Measurements from ENCODE around the gene TMEM147. TPM values are rescaled to one million over a fixed set of nuclear protein-coding genes. Genes with fewer than 3 reads are reported as not detected.
"Not testable (repeated sequence)": the region's sequence is repeated elsewhere in the genome, so short reads cannot be mapped to it uniquely, and the experiment has no call there.

Gene TMEM147
- total and polyA plus RNA-seq, 4 donors, result 18.1 to 97.4 (median 44.7) TPM

- no peak for TF ChIP-seq HNF4A (conservative IDR thresholded peaks at IDR 0.05)
- no peak for TF ChIP-seq ZBTB33 (IDR thresholded peaks at IDR 0.05)
- Histone ChIP-seq H3K4me1 (ENCODE audit: control insufficient read depth in 4 of 4, insufficient read depth in 4 of 4, low read length in 3 of 4) (no peaks in the 10 kb centered on the region), H3K27ac (ENCODE audit: low read depth in 1 of 2, low read length in 2 of 2) (no peak within 1 kb of the TSS), H3K4me3 (ENCODE audit: low read depth in 1 of 3, low read length in 3 of 3) (no peak within 1 kb of the TSS), H3K9me3 (ENCODE audit: control insufficient read depth in 4 of 4, low read length in 3 of 4) (no peaks in the 10 kb centered on the region), H3K36me3 (ENCODE audit: control insufficient read depth in 4 of 4, insufficient read depth in 3 of 4, low read depth in 1 of 4, low read length in 3 of 4) (no peaks in the 10 kb centered on the region), H3K9ac (ENCODE audit: low read depth in 1 of 2, low read length in 2 of 2) (no peak within 1 kb of the TSS), H3K27me3 (ENCODE audit: control insufficient read depth in 4 of 4, insufficient read depth in 4 of 4, low read length in 3 of 4) (no peaks in the 10 kb centered on the region)
- no peak for DNase-seq (ENCODE audit: low spot score)
- 41% methylated on average over 16 of the region's 16 CpGs for WGBS
These were observed 40.4 kb downstream of the TMEM147 start, which contains the start of gene PMIS2 for GRCh38 chr19:35585848-35586247. Gene PMIS2, plus strand, starts transcription at chr19:35586173. Its CDS starts 87 bp downstream, at chr19:35586260.

DNA sequence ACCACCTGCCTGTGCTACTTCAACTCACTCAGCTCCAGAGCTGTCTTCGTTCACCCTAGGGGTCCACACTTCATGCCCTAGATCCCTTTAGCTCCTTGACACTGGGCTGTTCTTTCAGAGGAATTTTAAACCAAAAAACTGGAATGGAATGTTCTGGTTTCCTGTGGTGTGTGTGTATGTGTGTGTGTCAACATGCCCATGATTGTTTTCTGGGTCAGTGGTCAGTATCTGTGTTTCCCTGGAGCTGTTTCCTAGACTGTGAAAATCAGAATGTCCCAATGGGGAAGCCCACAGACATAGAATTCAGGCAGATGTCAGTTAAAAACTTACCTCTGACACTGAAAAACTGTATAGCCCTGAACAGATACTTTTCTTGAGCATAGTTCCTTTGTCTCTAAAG, 41.9 kb downstream of the TMEM147 start:
- WGBS, result 32% methylated on average over 1 of the region's 1 CpG
- TF ChIP-seq ZBTB33 (IDR thresholded peaks at IDR 0.05) (no peak), ATF3 (IDR thresholded peaks at IDR 0.05) (no peak), HNF4A (conservative IDR thresholded peaks at IDR 0.05) (no peak), SP1 (IDR thresholded peaks at IDR 0.05) (no peak)

GRCh38 chr19:35590875-35591274, 45.4 kb downstream of the TMEM147 start:
- Histone ChIP-seq H3K36me3 (ENCODE audit: control insufficient read depth in 4 of 4, insufficient read depth in 3 of 4, low read depth in 1 of 4, low read length in 3 of 4) (no peaks in the 10 kb centered on the region), H3K9me3 (ENCODE audit: control insufficient read depth in 4 of 4, low read length in 3 of 4) (no peaks in the 10 kb centered on the region), H3K27ac (ENCODE audit: low read depth in 1 of 2, low read length in 2 of 2) (no peak overlapping the region), H3K4me3 (ENCODE audit: low read depth in 1 of 3, low read length in 3 of 3) (no peak overlapping the region), H3K4me1 (ENCODE audit: control insufficient read depth in 4 of 4, insufficient read depth in 4 of 4, low read length in 3 of 4) (no peaks in the 10 kb centered on the region), H3K9ac (ENCODE audit: low read depth in 1 of 2, low read length in 2 of 2) (no peak overlapping the region), H3K27me3 (ENCODE audit: control insufficient read depth in 4 of 4, insufficient read depth in 4 of 4, low read length in 3 of 4) (no peaks in the 10 kb centered on the region)
- 92% methylated on average over 3 of the region's 3 CpGs for WGBS
- no peak for TF ChIP-seq TAF1 (conservative IDR thresholded peaks at IDR 0.05)
- no peak for TF ChIP-seq JUND (IDR thresholded peaks at IDR 0.05)
- DNase-seq (ENCODE audit: low spot score), result no peak

More for the DNA sequence above, 41.9 kb downstream of the TMEM147 start:
- H3K4me1 ChIP-seq (ENCODE audit: control insufficient read depth in 4 of 4, insufficient read depth in 4 of 4, low read length in 3 of 4), result no peaks in the 10 kb centered on the region
- no peak overlapping the region for H3K4me3 ChIP-seq (ENCODE audit: low read depth in 1 of 3, low read length in 3 of 3)
- no peak for DNase-seq (ENCODE audit: low spot score)
- no peaks in the 10 kb centered on the region for H3K36me3 ChIP-seq (ENCODE audit: control insufficient read depth in 4 of 4, insufficient read depth in 3 of 4, low read depth in 1 of 4, low read length in 3 of 4)
- H3K9ac ChIP-seq (ENCODE audit: low read depth in 1 of 2, low read length in 2 of 2), result no peak overlapping the region
- H3K27me3 ChIP-seq (ENCODE audit: control insufficient read depth in 4 of 4, insufficient read depth in 4 of 4, low read length in 3 of 4), result no peaks in the 10 kb centered on the region
- H3K9me3 ChIP-seq (ENCODE audit: control insufficient read depth in 4 of 4, low read length in 3 of 4), result no peaks in the 10 kb centered on the region
- no peak overlapping the region for H3K27ac ChIP-seq (ENCODE audit: low read depth in 1 of 2, low read length in 2 of 2)

DNA sequence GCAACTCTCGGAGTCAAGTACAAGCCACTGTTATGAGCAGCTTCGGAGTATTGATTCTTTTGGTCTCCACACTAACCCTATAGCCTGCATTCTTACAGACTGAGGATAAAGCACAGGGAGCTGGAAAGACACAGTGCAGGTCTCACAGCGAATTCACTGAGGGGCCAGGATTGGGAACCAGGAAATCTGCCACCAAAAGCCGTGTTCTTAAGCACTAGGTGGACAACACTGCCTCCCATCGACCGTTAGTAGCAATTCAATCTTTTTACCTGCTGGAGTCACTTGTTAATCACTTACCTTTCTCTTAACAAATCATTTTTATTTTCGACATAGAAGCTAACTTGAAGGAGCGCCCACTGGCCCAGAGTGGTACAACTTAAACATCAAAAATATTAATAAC, 46.8 kb downstream of the TMEM147 start:
- 24% methylated on average over 8 of the region's 8 CpGs for WGBS
- TF ChIP-seq CTCF (IDR thresholded peaks at IDR 0.05; ENCODE audit: low read depth, low read length, missing input control), result peak; percentile 48
- TF ChIP-seq NR2F2 (IDR thresholded peaks at IDR 0.05), result no peak
- TF ChIP-seq RAD21 (IDR thresholded peaks at IDR 0.05), result peak; percentile 80 to 81
- TF ChIP-seq JUND (IDR thresholded peaks at IDR 0.05), result no peak
- H3K36me3 ChIP-seq (ENCODE audit: control insufficient read depth in 4 of 4, insufficient read depth in 3 of 4, low read depth in 1 of 4, low read length in 3 of 4), result no peaks in the 10 kb centered on the region

DNA sequence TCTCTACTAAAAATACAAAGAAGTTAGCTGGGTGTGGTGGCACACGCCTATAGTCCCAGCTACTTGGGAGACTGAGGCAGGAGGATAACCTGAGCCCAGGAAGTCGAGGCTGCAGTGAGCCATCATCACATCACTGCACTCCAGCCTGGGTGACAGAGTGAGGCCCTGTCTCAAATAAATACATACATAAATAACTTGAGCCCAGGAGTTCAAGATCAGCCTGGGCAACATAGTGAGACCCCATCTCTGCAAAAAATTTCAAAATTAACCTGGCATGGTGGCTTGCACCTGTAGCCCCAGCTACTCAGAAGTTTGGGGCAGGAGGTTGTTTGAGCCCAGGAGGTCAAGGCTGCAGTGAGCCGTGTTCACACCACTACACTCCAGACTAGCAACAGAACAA, 49.6 kb downstream of the TMEM147 start:
- DNase-seq (ENCODE audit: low spot score); H3K9me3 ChIP-seq (ENCODE audit: control insufficient read depth in 4 of 4, low read length in 3 of 4): not testable (repeated sequence)
- WGBS, result 81% methylated on average over 3 of the region's 3 CpGs

More for the DNA sequence above, 46.8 kb downstream of the TMEM147 start:
- no peak overlapping the region for H3K4me3 ChIP-seq (ENCODE audit: low read depth in 1 of 3, low read length in 3 of 3)
- H3K9ac ChIP-seq (ENCODE audit: low read depth in 1 of 2, low read length in 2 of 2), result no peak overlapping the region
- H3K9me3 ChIP-seq (ENCODE audit: control insufficient read depth in 4 of 4, low read length in 3 of 4), result no peaks in the 10 kb centered on the region
- no peaks in the 10 kb centered on the region for H3K4me1 ChIP-seq (ENCODE audit: control insufficient read depth in 4 of 4, insufficient read depth in 4 of 4, low read length in 3 of 4)
- H3K27me3 ChIP-seq (ENCODE audit: control insufficient read depth in 4 of 4, insufficient read depth in 4 of 4, low read length in 3 of 4), result no peaks in the 10 kb centered on the region
- H3K27ac ChIP-seq (ENCODE audit: low read depth in 1 of 2, low read length in 2 of 2), result no peak overlapping the region
- no peak for DNase-seq (ENCODE audit: low spot score)

More for the DNA sequence above, 49.6 kb downstream of the TMEM147 start:
- not testable (repeated sequence) for H3K4me3 ChIP-seq (ENCODE audit: low read depth in 1 of 3, low read length in 3 of 3); H3K4me1 ChIP-seq (ENCODE audit: control insufficient read depth in 4 of 4, insufficient read depth in 4 of 4, low read length in 3 of 4); H3K9ac ChIP-seq (ENCODE audit: low read depth in 1 of 2, low read length in 2 of 2); H3K36me3 ChIP-seq (ENCODE audit: control insufficient read depth in 4 of 4, insufficient read depth in 3 of 4, low read depth in 1 of 4, low read length in 3 of 4); H3K27me3 ChIP-seq (ENCODE audit: control insufficient read depth in 4 of 4, insufficient read depth in 4 of 4, low read length in 3 of 4); H3K27ac ChIP-seq (ENCODE audit: low read depth in 1 of 2, low read length in 2 of 2)
